Progenitor cell of endocrine pancreas (in vitro differentiated cells): ENCODE data around the gene DNER. TPM values are rescaled to one million over a fixed set of nuclear protein-coding genes. Genes with fewer than 3 reads are reported as not detected.

Experiments used
- DNase-seq: peaks from one replicate; pipeline ENCODE4 v3.0.0; 2021; ENCODE audit warnings: low spot score; ENCODE audit not compliant: unreplicated experiment
- H3K27ac Mint-ChIP-seq: 2 replicates; pipeline ENCODE4 v1.8.0; 2021; ENCODE audit warnings: mild to moderate bottlenecking, moderate library complexity, mixed read lengths
- H3K27me3 Mint-ChIP-seq: 2 replicates; pipeline ENCODE4 v1.8.0; 2021; ENCODE audit warnings: mixed read lengths
- H3K36me3 Mint-ChIP-seq: 2 replicates; pipeline ENCODE4 v1.8.0; 2022; ENCODE audit warnings: mixed read lengths; ENCODE audit not compliant: insufficient read depth
- H3K4me1 Mint-ChIP-seq: 2 replicates; pipeline ENCODE4 v1.8.0; 2021; ENCODE audit warnings: low read depth, mixed read lengths
- H3K4me3 Mint-ChIP-seq: 2 replicates; pipeline ENCODE4 v1.8.0; 2021; ENCODE audit warnings: low read depth, mild to moderate bottlenecking, moderate library complexity, mixed read lengths
- H3K9me3 Mint-ChIP-seq: 2 replicates; pipeline ENCODE4 v1.8.0; 2021; ENCODE audit warnings: low read depth, mixed read lengths
- total RNA-seq: library from RNA; stranded (reverse); gene quantifications from 2 replicates; pipeline ENCODE4 v1.2.1, GENCODE V29; 2021
- TF ChIP-seq, protein P1 (sequence below): fragments of 200-600 bp; sonication (generic); IDR thresholded peaks from one replicate; pipeline ENCODE4 v1.5.0; 2021; ENCODE audit warnings: antibody characterized with exemption, mild to moderate bottlenecking; ENCODE audit not compliant: unreplicated experiment

Gene DNER
- total RNA-seq, 1 donor from 2014 or later, result 0.91 TPM

DNA sequence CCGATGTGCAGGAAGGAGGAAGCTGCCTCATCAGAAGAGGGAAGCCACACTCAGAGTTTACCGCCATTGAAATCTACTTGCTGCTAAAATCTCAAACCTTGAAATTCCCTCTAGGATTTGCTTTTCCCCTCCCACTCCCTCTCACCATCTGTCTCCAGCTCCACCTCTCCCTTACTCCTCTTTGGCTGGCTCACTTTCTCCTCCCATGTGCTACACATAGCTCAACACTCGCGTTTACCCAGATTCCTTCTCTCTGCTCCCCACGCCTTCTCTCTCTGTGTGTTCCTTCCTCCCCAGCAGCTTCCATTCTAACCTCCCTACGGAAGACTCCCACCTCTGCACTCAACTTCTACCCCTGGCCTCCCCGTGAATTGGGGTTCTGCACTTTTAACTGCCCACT is 143.1 kb downstream of the DNER start:
- DNase-seq, result no peak
- Mint-ChIP-seq H3K27ac (no peak overlapping the region), H3K27me3 (peaks cover 4% of the 10 kb centered on the region), H3K4me3 (no peak overlapping the region), H3K9me3 (no peaks in the 10 kb centered on the region), H3K4me1 (no peaks in the 10 kb centered on the region), H3K36me3 (no peaks in the 10 kb centered on the region)
- TF ChIP-seq, protein P1, sequence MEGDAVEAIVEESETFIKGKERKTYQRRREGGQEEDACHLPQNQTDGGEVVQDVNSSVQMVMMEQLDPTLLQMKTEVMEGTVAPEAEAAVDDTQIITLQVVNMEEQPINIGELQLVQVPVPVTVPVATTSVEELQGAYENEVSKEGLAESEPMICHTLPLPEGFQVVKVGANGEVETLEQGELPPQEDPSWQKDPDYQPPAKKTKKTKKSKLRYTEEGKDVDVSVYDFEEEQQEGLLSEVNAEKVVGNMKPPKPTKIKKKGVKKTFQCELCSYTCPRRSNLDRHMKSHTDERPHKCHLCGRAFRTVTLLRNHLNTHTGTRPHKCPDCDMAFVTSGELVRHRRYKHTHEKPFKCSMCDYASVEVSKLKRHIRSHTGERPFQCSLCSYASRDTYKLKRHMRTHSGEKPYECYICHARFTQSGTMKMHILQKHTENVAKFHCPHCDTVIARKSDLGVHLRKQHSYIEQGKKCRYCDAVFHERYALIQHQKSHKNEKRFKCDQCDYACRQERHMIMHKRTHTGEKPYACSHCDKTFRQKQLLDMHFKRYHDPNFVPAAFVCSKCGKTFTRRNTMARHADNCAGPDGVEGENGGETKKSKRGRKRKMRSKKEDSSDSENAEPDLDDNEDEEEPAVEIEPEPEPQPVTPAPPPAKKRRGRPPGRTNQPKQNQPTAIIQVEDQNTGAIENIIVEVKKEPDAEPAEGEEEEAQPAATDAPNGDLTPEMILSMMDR, result no peak

DNA sequence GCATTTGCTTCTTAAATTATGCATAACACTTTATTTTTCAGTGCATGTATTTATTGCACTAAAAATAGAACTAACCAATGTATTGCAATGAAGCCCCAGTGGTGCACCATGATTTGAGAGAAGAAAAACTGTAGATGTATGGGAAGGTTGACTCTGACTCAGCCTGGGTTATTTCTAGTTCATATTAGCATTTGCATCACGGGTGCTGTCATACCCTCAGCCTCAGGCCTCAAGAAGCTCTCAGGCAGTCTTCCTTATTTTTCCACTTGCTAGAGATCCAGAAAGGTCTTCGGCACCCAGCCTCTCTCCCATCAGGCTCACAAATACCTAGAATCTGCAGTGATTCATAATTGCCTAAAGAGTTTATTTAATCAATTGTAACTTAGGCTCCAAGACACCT is 148.0 kb downstream of the DNER start:
- no peaks in the 10 kb centered on the region for H3K4me1 Mint-ChIP-seq
- H3K27ac Mint-ChIP-seq, result no peak overlapping the region
- no peaks in the 10 kb centered on the region for H3K36me3 Mint-ChIP-seq
- TF ChIP-seq, protein P1, result no peak
- H3K9me3 Mint-ChIP-seq, result no peaks in the 10 kb centered on the region
- H3K27me3 Mint-ChIP-seq, result no peaks in the 10 kb centered on the region
- no peak for DNase-seq
- H3K4me3 Mint-ChIP-seq, result no peak overlapping the region

DNA sequence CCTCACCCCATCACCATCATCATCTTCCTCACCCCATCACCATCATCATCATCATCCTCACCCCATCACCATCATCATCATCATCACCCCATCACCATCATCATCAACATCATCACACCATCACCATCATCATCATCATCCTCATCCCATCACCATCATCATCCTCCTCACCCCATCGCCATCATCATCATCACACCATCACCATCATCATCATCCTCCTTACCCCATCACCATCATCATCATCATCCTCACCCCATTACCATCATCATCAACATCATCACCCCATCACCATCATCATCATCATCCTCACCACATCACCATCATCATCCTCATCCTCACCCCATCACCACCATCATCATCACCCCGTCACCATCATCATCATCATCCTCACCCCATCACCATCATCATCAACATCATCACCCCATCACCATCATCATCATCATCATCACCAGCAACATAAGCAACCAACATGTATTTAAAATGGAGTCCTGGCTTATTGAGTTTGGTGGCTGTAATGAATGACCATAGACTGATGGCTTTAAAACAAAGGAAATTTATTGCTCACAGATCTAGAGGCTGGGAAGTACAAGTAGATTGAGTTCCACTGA is 150.0 kb downstream of the DNER start:
- H3K4me3 Mint-ChIP-seq, result no peak overlapping the region
- H3K9me3 Mint-ChIP-seq, result no peaks in the 10 kb centered on the region
- H3K36me3 Mint-ChIP-seq, result no peaks in the 10 kb centered on the region
- TF ChIP-seq, protein P1, result no peak
- no peak overlapping the region for H3K27ac Mint-ChIP-seq
- no peaks in the 10 kb centered on the region for H3K4me1 Mint-ChIP-seq
- no peak for DNase-seq
- H3K27me3 Mint-ChIP-seq, result no peaks in the 10 kb centered on the region

DNA sequence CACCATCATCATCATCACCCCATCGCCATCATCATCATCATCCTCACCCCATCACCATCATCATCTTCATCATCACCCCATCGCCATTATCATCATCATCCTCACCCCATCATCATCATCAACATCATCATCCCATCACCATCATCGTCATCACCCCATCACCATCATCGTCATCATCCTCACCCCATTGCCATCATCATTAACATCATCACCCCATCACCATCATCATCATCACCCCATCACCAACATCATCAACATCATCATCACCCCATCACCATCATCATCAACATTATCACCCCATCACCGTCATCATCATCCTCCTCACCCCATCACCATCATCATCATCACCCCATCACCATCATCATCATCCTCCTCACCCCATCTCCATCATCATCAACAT is 151.0 kb downstream of the DNER start:
- H3K27ac Mint-ChIP-seq, result no peak overlapping the region
- no peaks in the 10 kb centered on the region for H3K9me3 Mint-ChIP-seq
- H3K36me3 Mint-ChIP-seq, result no peaks in the 10 kb centered on the region
- H3K4me1 Mint-ChIP-seq, result no peaks in the 10 kb centered on the region
- no peaks in the 10 kb centered on the region for H3K27me3 Mint-ChIP-seq
- H3K4me3 Mint-ChIP-seq, result no peak overlapping the region
- TF ChIP-seq, protein P1, result no peak
- no peak for DNase-seq

DNA sequence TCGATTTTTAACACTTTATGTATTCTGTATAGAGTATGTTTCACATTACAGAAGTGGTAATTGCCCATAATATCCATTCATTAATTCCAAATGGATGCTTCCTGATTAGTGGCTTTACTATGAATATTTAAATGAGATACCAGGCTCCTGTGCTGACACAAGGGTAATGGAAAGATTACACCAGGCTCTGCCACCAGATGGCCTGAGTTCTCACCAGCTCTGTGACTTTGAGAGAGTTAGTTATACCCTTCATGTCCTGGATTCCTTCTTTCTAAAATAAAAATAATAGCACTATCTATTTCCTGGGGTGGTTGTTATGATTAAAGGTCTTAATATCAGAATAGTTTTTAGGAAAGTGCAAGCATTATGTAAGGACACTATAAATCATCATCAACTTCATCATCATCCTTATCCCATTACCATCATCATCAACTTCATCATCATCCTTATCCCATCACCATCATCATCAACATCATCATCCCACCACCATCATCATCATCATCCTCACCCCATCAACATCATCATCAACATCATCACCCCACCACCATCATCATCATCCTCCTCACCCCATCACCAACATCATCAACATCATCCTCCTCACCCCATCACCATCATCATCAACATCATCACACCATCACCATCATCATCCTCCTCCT is 151.8 kb downstream of the DNER start:
- TF ChIP-seq, protein P1, result no peak

More for the DNA sequence above, 151.8 kb downstream of the DNER start:
- Mint-ChIP-seq H3K9me3 (no peaks in the 10 kb centered on the region), H3K4me3 (no peak overlapping the region), H3K27ac (no peak overlapping the region), H3K36me3 (no peaks in the 10 kb centered on the region), H3K27me3 (no peaks in the 10 kb centered on the region), H3K4me1 (no peaks in the 10 kb centered on the region)
- DNase-seq, result no peak
